Activated CD4-positive, CD25-positive, alpha-beta regulatory T cell (primary cell): Measurements from ENCODE around the gene TP53I3.
"Not testable (repeated sequence)": the region's sequence is repeated elsewhere in the genome, so short reads cannot be mapped to it uniquely, and the experiment has no call there.

Source experiments
- DNase-seq, 4 experiments: peaks; one replicate each; lab custom pipeline; 2025; lab: John Stamatoyannopoulos, UW

Gene TP53I3

GRCh38 chr2:24054366-24055010, 30.1 kb downstream of the TP53I3 start:
- DNase-seq, result no peak

- DNase-seq, result no peak
These were observed 31.7 kb downstream of the TP53I3 start for GRCh38 chr2:24052951-24053350.

GRCh38 chr2:24051833-24052232, 32.8 kb downstream of the TP53I3 start:
- no peak for DNase-seq

- DNase-seq, result peak in 1 of 4 experiments; percentile 9
These were observed 34.3 kb downstream of the TP53I3 start for GRCh38 chr2:24050041-24050979.

DNA sequence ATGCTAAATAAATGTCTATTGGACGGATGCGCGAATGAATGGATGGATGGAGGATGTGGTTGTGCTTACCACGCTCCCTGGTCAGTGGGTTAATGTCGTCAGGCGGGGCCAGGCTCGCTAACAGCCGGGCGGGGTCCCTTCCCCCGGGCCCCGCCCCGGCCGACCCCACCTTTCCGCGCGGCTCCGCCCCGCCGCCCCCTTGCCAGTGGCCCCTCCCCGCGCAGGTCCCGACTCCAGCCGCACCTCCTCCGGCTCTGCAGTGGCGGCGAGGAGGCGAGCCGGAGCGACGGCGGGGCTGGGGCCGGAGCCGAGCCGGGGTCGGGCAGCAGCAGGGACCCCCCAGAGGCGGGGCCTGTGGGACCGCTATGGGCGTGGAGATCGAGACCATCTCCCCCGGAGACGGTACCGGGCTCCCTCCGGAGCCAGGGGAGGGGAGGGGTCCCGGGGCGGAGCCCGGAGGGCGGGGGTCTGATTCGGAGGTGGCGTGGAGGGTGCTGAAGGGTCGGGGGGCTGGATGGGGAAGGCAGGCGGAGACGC, 35.1 kb downstream of the TP53I3 start, which contains the start of gene FKBP1B:
FKBP1B (plus strand) TSS at position 257 of the 537 bp plus-strand sequence; CDS start at position 366, 109 bp downstream.
- DNase-seq, result peak in 2 of 4 experiments; percentile 8 to 10

DNA sequence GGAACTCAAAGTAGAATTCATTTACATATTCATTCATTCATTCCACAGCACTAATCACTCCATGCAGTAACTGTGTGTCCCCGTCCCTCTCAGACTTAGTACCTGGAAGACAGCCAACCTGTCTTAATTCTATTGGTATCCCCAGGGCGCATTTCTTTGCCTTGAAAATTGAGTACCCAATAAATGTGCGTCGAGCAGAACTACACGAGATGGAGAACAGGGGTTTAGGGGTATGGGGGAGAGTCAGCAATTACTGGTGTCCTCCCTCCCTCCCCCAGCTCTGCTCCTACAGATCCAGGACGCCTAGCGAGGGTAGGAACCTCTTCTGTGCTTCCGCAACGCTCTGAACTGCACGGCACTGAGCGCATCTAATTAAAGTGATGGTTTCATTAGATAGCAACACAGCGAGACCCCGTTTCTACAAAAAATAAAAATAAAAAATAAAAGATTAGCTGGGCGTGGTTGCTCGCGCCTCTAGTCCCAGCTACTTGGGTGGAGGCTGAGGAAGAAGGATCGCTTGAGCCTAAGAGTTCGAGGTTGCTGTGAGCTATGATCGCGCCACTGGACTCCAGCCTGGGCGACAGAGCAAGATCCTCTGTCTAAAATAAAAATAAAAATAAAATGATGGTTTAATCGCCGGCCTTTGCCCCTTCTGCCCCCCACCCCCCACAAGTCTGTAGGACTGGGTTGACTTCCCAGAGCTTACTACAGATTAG, 35.7 kb downstream of the TP53I3 start:
- no peak for DNase-seq

GRCh38 chr2:24047703-24048033, 37.0 kb downstream of the TP53I3 start:
- no peak for DNase-seq

DNA sequence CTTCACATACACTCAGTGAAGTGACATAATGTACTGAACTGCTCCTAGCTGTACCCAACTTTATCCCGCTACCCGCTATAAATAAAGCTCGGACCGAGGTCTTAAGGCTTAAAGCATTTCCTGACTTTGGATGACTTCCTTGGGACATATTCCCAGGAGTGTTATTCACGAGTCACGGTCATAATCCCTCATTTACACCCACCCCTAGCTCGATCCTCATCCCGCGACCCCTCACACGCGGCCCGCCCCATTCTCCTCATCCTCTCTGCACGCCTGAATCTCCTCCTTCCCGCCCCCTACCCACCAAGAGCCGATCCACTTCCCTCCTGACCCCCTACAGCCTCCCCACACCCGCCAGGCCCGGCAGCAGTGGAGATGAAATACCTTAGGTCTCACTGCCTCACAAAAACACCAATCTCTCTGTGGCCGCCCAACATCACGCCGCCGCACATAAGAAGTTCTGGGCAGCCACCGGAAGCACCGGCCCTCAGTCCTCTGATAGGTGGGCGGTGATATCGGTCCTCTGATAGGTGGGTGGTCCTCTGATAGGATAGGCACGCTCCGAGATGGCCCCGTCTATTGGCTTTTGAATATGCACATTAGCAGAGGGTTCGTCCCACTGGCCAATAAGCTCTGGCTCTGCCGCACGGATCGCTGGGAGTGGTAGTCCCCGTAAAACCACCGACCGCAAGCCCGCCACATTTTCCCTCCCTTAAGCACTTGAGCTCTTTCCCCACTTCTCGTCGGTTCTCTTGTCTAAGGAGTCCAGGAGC, 37.5 kb downstream of the TP53I3 start, which contains the start of gene WDCP:
WDCP (minus strand) TSS at position 462 of the 773 bp plus-strand sequence. CDS start 7,897 bp downstream, outside the sequence.
- DNase-seq, result peak; percentile 70 to 83 (median 80)

GRCh38 chr2:24046599-24046929, 38.1 kb downstream of the TP53I3 start:
- DNase-seq, result no peak

GRCh38 chr2:24045511-24046508, 38.8 kb downstream of the TP53I3 start:
- no peak for DNase-seq

- not testable (repeated sequence) for DNase-seq
These were observed 41.5 kb downstream of the TP53I3 start for GRCh38 chr2:24043133-24043532.

- no peak for DNase-seq
These were observed 44.1 kb downstream of the TP53I3 start for GRCh38 chr2:24040511-24040910.

GRCh38 chr2:24038786-24039499, 45.7 kb downstream of the TP53I3 start:
- no peak for DNase-seq
